GM12878 (cell line): Measurements from ENCODE around the gene DPF3. TPM values are rescaled to one million over a fixed set of nuclear protein-coding genes. Genes with fewer than 3 reads are reported as not detected.

Experiments used
- ATAC-seq: fragments of 200-7000 bp; cut with Tn5 transposase; 3 replicates; pipeline ENCODE4 v1.9.1; 2020; ENCODE audit warnings: mild to moderate bottlenecking, moderate library complexity
- BruUV-seq: library from RNA; stranded (reverse); fragments of 400-500 nt; replicated peaks from 2 replicates; lab custom pipeline; 2021; lab: Mats Ljungman, UMichigan
- CTCF ChIA-PET: fragments of 300-600 bp; sonication (Branson Sonifier 250); formaldehyde crosslinking; extraction: SDS; loops from one replicate; lab custom pipeline; 2021; ENCODE audit warnings: inconsistent platforms; lab: Yijun Ruan, JAX
- POLR2A ChIA-PET: fragments of 350-600 bp; formaldehyde crosslinking; extraction: SDS; loops from one replicate; lab custom pipeline; 2021; ENCODE audit warnings: inconsistent platforms; lab: Charles Lee
- RAD21 ChIA-PET: fragments of 300-600 bp; sonication (Branson Sonifier 250); formaldehyde crosslinking; loops from one replicate; lab custom pipeline; 2023; ENCODE audit warnings: antibody characterized with exemption; ENCODE audit not compliant: unreplicated experiment; lab: Charles Lee
- SMC1A ChIA-PET: fragments of 300-600 bp; sonication (Branson Sonifier 250); formaldehyde crosslinking; loops from one replicate; lab custom pipeline; 2023; ENCODE audit not compliant: unreplicated experiment, uncharacterized antibody; lab: Charles Lee
- DNase-seq: peaks from one replicate; pipeline ENCODE4 v3.0.0-alpha.2; 2011; ENCODE audit warnings: low read depth, low spot score
- FAIRE-seq: peaks from 3 replicates; lab custom pipeline; 2011; peaks lifted over from hg19 to GRCh38; lab: Jason Lieb, UNC
- H2AFZ ChIP-seq: 2 replicates; pipeline ENCODE4 v1.6.0; 2011; ENCODE audit warnings: low read depth, low read length, control low read depth; ENCODE audit not compliant: control insufficient read depth
- H3K27ac ChIP-seq: 2 replicates; pipeline ENCODE4 v1.5.1; 2011; ENCODE audit warnings: control low read depth; ENCODE audit not compliant: control insufficient read depth, insufficient read depth
- H3K27me3 ChIP-seq, 2 experiments: replicated peaks in 1 of 2; 2 replicates each; pipeline versions ENCODE4 v1.6.0 to v1.6.1; 2011; ENCODE audit warnings: low read length in 1 of 2; ENCODE audit not compliant: control insufficient read depth in 2 of 2, insufficient read depth in 2 of 2
- H3K36me3 ChIP-seq, 2 experiments: 2 replicates each; pipeline ENCODE4 v1.5.1; 2011; ENCODE audit warnings: low read length in 1 of 2; ENCODE audit not compliant: control insufficient read depth in 2 of 2, insufficient read depth in 2 of 2
- H3K4me1 ChIP-seq: 2 replicates; pipeline ENCODE4 v1.6.1; 2011; ENCODE audit warnings: mild to moderate bottlenecking, low read length, moderate library complexity, mixed read lengths; ENCODE audit not compliant: control insufficient read depth, insufficient read depth
- H3K4me2 ChIP-seq: 2 replicates; pipeline ENCODE4 v1.6.0; 2011; ENCODE audit warnings: control low read depth; ENCODE audit not compliant: control insufficient read depth, insufficient read depth
- H3K4me3 ChIP-seq: fragments of 200-600 bp; sonication (generic); 2 replicates; pipeline ENCODE4 v1.5.1; 2016
- H3K79me2 ChIP-seq: 2 replicates; pipeline ENCODE4 v1.6.0; 2011; ENCODE audit warnings: low read length; ENCODE audit not compliant: control insufficient read depth, insufficient read depth
- H3K9ac ChIP-seq: 2 replicates; pipeline ENCODE4 v1.8.0; 2011; ENCODE audit warnings: low read length, control low read depth, mixed read lengths; ENCODE audit not compliant: control insufficient read depth, insufficient read depth
- H3K9me3 ChIP-seq: replicated peaks from 3 replicates; pipeline ENCODE4 v1.5.1; 2011; ENCODE audit warnings: mild to moderate bottlenecking, low read length; ENCODE audit not compliant: control insufficient read depth, insufficient read depth
- H4K20me1 ChIP-seq: 2 replicates; pipeline ENCODE4 v1.6.0; 2011; ENCODE audit not compliant: control insufficient read depth, insufficient read depth
- BMI1 ChIP-seq: fragments of 450-650 bp; IDR thresholded peaks from 2 replicates; pipeline ENCODE4 v1.6.1; 2016; ENCODE audit warnings: mild to moderate bottlenecking, moderate library complexity, borderline replicate concordance
- CEBPB ChIP-seq, 2 experiments: fragments of 150-350 bp in 1 of 2; IDR thresholded peaks; 2 replicates each; pipeline ENCODE4 v1.6.1; 2012 to 2014; ENCODE audit warnings: low read depth in 2 of 2, low read length in 2 of 2, borderline replicate concordance in 1 of 2, inconsistent platforms in 1 of 2
- CREM ChIP-seq: IDR thresholded peaks from 2 replicates; pipeline ENCODE4 v1.6.1; 2014; ENCODE audit warnings: antibody characterized with exemption, low read depth
- EGR1 ChIP-seq, 2 experiments: IDR thresholded peaks; 1 replicate in 1 of 2; 2 replicates in 1 of 2; pipeline ENCODE4 v1.6.1; 2011 to 2012; ENCODE audit warnings: low read depth in 2 of 2, low read length in 2 of 2, borderline replicate concordance in 1 of 2, mild to moderate bottlenecking in 1 of 2, moderate library complexity in 1 of 2
- EP300 ChIP-seq, 2 experiments: fragments of 150-350 bp in 1 of 2; IDR thresholded peaks; 2 replicates each; pipeline ENCODE4 v1.6.1; 2011 to 2012; ENCODE audit warnings: low read depth in 2 of 2, low read length in 2 of 2, borderline replicate concordance in 1 of 2, improper control_type of control experiment in 1 of 2, inconsistent platforms in 1 of 2; ENCODE audit not compliant: control insufficient read depth in 1 of 2
- EZH2 ChIP-seq: IDR thresholded peaks from 2 replicates; pipeline ENCODE4 v1.6.1; 2012; ENCODE audit warnings: low read depth, mild to moderate bottlenecking, control low read depth, inconsistent platforms, low read length, borderline replicate concordance; ENCODE audit not compliant: control insufficient read depth
- MTA3 ChIP-seq: IDR thresholded peaks from 2 replicates; pipeline ENCODE4 v1.6.1; 2012; ENCODE audit warnings: low read length, inconsistent platforms, borderline replicate concordance
- NFXL1 ChIP-seq: fragments of 450-650 bp; IDR thresholded peaks from 2 replicates; pipeline ENCODE4 v1.6.1; 2017; ENCODE audit warnings: antibody characterized with exemption, mild to moderate bottlenecking, borderline replicate concordance
- POLR2AphosphoS5 ChIP-seq: IDR thresholded peaks from 2 replicates; pipeline ENCODE4 v1.6.1; 2011; ENCODE audit warnings: mild to moderate bottlenecking, low read length, inconsistent platforms
- RUNX3 ChIP-seq: IDR thresholded peaks from 2 replicates; pipeline ENCODE4 v1.6.1; 2012; ENCODE audit warnings: low read length, inconsistent platforms
- SMAD1 ChIP-seq: fragments of 450-650 bp; IDR thresholded peaks from 2 replicates; pipeline ENCODE4 v1.6.1; 2018; ENCODE audit warnings: mild to moderate bottlenecking, low read depth; ENCODE audit not compliant: partially characterized antibody
- SMARCA5 ChIP-seq: fragments of 450-650 bp; IDR thresholded peaks from 2 replicates; pipeline ENCODE4 v1.6.1; 2017; ENCODE audit warnings: mild to moderate bottlenecking
- TCF12 ChIP-seq: IDR thresholded peaks from 2 replicates; pipeline ENCODE4 v1.6.1; 2011; ENCODE audit warnings: low read depth, mild to moderate bottlenecking, low read length
- TCF3 ChIP-seq: IDR thresholded peaks from 2 replicates; pipeline ENCODE4 v1.6.1; 2012; ENCODE audit warnings: low read depth, mild to moderate bottlenecking, low read length, borderline replicate concordance; ENCODE audit not compliant: insufficient read depth
- YBX1 ChIP-seq: fragments of 450-650 bp; IDR thresholded peaks from 2 replicates; pipeline ENCODE4 v1.6.1; 2016; ENCODE audit warnings: antibody characterized with exemption
- ZNF207 ChIP-seq: fragments of 450-650 bp; IDR thresholded peaks from 2 replicates; pipeline ENCODE4 v1.6.1; 2014; ENCODE audit warnings: antibody characterized with exemption, mild to moderate bottlenecking, borderline replicate concordance
- ZZZ3 ChIP-seq: IDR thresholded peaks from 2 replicates; pipeline ENCODE4 v1.6.1; 2011; ENCODE audit warnings: low read depth; ENCODE audit not compliant: control insufficient read depth, insufficient read length
- WGBS: methylation state at CpG from one replicate; pipeline ENCODE4 v1.1.6; 2016; ENCODE audit warnings: low lambda C conversion rate; ENCODE audit not compliant: insufficient replicate concordance, insufficient coverage; ENCODE audit errors: missing lambda C conversion rate; 5-methylcytosine and 5-hydroxymethylcytosine counted together
- in situ Hi-C: fragments of 300-500 bp; cut with MboI; formaldehyde crosslinking; loops from 9 replicates; pipeline ENCODE4 v1.14.3; 2018; ENCODE audit warnings: mixed read lengths
- intact Hi-C: fragments of 100-400 bp; cut with micrococcal nuclease; formaldehyde crosslinking; loops from one replicate; pipeline ENCODE4 v1.14.2; 2022; ENCODE audit not compliant: unreplicated experiment
- polyA plus RNA-seq, 11 experiments: library from polyadenylated mRNA; depleted of rRNA in 4 of 11; unstranded in 6 of 11; stranded (reverse) in 5 of 11; fragments of >200 nt; fragmentation: Nextera tagmentation in 4 of 11; fragmentation: Illumina TruSeq in 1 of 11; extraction: Ambion mirVana in 4 of 11; extraction: Trizol in 1 of 11; gene quantifications; 1 replicate in 1 of 11; 2 replicates in 10 of 11; pipeline versions ENCODE4 v1.2.1 to v1.2.3, GENCODE V29; 2011 to 2016; ENCODE audit warnings: inconsistent platforms in 2 of 11, missing spikeins in 2 of 11, low read depth in 1 of 11
- total RNA-seq, 4 experiments: library from RNA; depleted of rRNA in 3 of 4; stranded (reverse); fragments of >200 nt in 3 of 4; fragmentation: Illumina TruSeq in 1 of 4; extraction: Trizol in 1 of 4; gene quantifications; 2 replicates each; pipeline versions ENCODE4 v1.2.1 to v1.2.3, GENCODE V29; 2013 to 2021
- TF ChIP-seq, protein P1 (sequence below): fragments of 150-350 bp; IDR thresholded peaks from 2 replicates; pipeline ENCODE4 v1.6.1; 2014; ENCODE audit warnings: mild to moderate bottlenecking, low read depth, low read length
- TF ChIP-seq, protein P2 (sequence below): fragments of 450-650 bp; IDR thresholded peaks from 2 replicates; pipeline ENCODE4 v1.6.1; 2016; ENCODE audit warnings: mild to moderate bottlenecking
- TF ChIP-seq, protein P3 (sequence below): IDR thresholded peaks from 2 replicates; pipeline ENCODE4 v1.6.1; 2012; ENCODE audit warnings: low read depth, low read length, improper control_type of control experiment

Gene DPF3
- total and polyA plus RNA-seq, 10 of the 15 experiments (the other 5 are each of a cell fraction or from before 2014, with no cell fraction given): 0.69 to 8.0 (median 2.2) TPM

DNA sequence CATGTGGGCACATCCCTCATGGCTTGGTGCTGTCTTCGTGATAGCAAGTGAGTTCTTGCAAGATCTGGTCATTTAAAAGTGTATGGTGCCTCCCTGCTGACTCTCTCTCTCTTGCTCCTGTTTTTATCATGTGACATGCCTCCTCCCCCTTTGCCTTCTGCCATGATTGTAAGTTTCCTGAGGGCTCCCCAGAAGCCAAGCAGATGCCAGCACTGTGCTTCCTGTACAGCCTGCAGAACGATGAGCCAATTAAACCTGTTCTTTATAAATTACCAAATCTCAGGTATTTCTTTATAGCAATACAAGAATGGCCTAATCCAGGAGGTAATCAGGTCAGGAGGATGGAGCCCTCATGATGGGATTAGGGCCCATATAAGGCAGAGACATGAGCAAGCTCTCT is 116.3 kb downstream of the DPF3 start (continued):
- TF ChIP-seq TCF3 (no peak), CREM (no peak), RUNX3 (no peak)

DNA sequence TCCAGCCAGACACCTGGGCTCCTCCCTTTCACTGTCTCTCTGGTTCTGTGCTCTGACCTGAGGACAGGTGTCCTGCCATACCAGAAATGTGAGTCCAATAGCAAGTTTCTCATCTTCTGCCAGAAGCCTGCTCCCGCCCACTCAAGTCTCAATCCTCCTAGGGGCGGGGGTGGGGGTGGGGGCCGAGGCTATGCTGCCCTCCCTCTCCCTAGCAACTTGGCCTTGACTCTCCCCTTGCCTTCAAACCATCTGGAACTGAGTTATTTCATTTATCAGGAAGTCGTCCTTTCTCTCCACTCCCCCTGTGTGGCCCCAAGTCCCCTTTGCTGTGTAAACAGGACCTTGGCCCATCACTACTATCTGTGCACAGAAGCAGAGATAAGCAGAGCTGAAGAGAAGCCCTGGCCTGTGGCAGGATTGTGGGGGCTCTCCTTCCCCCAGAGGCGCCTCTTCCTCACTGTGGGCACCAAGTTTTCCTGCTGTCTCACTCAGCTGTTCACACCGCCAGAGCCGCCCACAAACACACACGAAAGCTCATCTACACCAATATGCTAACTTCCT is 117.1 kb downstream of the DPF3 start:
- FAIRE-seq (no peak), ATAC-seq (no peak), DNase-seq (no peak)
- H3K27me3 ChIP-seq: no peaks in the 10 kb centered on the region
- no peak overlapping the region for H3K27ac ChIP-seq
- SMC1A ChIA-PET: interaction anchor here (1.4 kb wide), 1 partner anchor 86 kb away, joined by 5 read pairs; no protein-coding TSS in a partner anchor
- CTCF ChIA-PET: interaction anchor here (0.9 to 1.6 kb wide), 2 partner anchors 10 to 11 kb away, joined by 3 to 4 read pairs; no protein-coding TSS in a partner anchor
- RAD21 ChIA-PET: no interaction called here
- H3K4me1 ChIP-seq: peaks cover 7% of the 10 kb centered on the region
- H3K9ac ChIP-seq: no peak overlapping the region
- intact Hi-C loops (no loop called here), in situ Hi-C loops (no loop called here)
- H3K79me2 ChIP-seq: no peaks in the 10 kb centered on the region
- POLR2A ChIA-PET: no interaction called here
- no peaks in the 10 kb centered on the region for H3K36me3 ChIP-seq
- H4K20me1 ChIP-seq: no peaks in the 10 kb centered on the region
- peaks cover 4% of the 10 kb centered on the region; the same call in 1 of the 3 replicates for H3K9me3 ChIP-seq
- BruUV-seq: no TSS peak
- no peak overlapping the region for H3K4me3 ChIP-seq
- H2AFZ ChIP-seq: peak overlapping the region; percentile 10; the same call in 1 of the 2 replicates
- no peak overlapping the region; the same call in 1 of the 2 replicates for H3K4me2 ChIP-seq
- 25% methylated on average over 8 of the region's 8 CpGs for WGBS
- TF ChIP-seq SMAD1: no peak
- no peak for TF ChIP-seq POLR2AphosphoS5
- TF ChIP-seq SMARCA5: no peak
- no peak for TF ChIP-seq MTA3
- 0 out of 2 replicates have a peak, but pooled peaks have one; percentile 5 for TF ChIP-seq RUNX3
- no peak for TF ChIP-seq NFXL1
- no peak for TF ChIP-seq ZZZ3
- TF ChIP-seq, protein P1, sequence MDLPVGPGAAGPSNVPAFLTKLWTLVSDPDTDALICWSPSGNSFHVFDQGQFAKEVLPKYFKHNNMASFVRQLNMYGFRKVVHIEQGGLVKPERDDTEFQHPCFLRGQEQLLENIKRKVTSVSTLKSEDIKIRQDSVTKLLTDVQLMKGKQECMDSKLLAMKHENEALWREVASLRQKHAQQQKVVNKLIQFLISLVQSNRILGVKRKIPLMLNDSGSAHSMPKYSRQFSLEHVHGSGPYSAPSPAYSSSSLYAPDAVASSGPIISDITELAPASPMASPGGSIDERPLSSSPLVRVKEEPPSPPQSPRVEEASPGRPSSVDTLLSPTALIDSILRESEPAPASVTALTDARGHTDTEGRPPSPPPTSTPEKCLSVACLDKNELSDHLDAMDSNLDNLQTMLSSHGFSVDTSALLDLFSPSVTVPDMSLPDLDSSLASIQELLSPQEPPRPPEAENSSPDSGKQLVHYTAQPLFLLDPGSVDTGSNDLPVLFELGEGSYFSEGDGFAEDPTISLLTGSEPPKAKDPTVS: no peak
- TF ChIP-seq YBX1: no peak
- no peak for TF ChIP-seq BMI1
- TF ChIP-seq ZNF207: no peak
- TF ChIP-seq EZH2: no peak
- peak in 1 of 2 experiments; percentile 70; a peak in 1 of 3 replicates for TF ChIP-seq EGR1 (IDR thresholded peaks at IDR 0.05; ENCODE audit: borderline replicate concordance in 1 of 2, low read depth in 2 of 2, low read length in 2 of 2)
- TF ChIP-seq EP300 (IDR thresholded peaks at IDR 0.05; ENCODE audit: borderline replicate concordance in 1 of 2, control insufficient read depth in 1 of 2, low read depth in 2 of 2, low read length in 2 of 2): no peak
- TF ChIP-seq, protein P2, sequence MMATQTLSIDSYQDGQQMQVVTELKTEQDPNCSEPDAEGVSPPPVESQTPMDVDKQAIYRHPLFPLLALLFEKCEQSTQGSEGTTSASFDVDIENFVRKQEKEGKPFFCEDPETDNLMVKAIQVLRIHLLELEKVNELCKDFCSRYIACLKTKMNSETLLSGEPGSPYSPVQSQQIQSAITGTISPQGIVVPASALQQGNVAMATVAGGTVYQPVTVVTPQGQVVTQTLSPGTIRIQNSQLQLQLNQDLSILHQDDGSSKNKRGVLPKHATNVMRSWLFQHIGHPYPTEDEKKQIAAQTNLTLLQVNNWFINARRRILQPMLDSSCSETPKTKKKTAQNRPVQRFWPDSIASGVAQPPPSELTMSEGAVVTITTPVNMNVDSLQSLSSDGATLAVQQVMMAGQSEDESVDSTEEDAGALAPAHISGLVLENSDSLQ: no peak
- TF ChIP-seq CEBPB (IDR thresholded peaks at IDR 0.05; ENCODE audit: borderline replicate concordance in 1 of 2, low read depth in 2 of 2, low read length in 2 of 2): no peak
- TF ChIP-seq CREM: no peak
- TF ChIP-seq, protein P3, sequence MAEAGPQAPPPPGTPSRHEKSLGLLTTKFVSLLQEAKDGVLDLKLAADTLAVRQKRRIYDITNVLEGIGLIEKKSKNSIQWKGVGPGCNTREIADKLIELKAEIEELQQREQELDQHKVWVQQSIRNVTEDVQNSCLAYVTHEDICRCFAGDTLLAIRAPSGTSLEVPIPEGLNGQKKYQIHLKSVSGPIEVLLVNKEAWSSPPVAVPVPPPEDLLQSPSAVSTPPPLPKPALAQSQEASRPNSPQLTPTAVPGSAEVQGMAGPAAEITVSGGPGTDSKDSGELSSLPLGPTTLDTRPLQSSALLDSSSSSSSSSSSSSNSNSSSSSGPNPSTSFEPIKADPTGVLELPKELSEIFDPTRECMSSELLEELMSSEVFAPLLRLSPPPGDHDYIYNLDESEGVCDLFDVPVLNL: no peak
- 0 out of 2 replicates have a peak, but pooled peaks have one; percentile 6 for TF ChIP-seq TCF12
